C4-2B (cell line): ENCODE measurements around the gene FBXW11.

Source experiments
- ZFX ChIP-seq: fragments of 450-650 bp; IDR thresholded peaks from 2 replicates; pipeline ENCODE4 v1.6.1; 2017
- TF ChIP-seq, protein P1 (sequence below): fragments of 450-650 bp; conservative IDR thresholded peaks from 2 replicates; pipeline ENCODE4 v1.5.1; 2017; ENCODE audit warnings: mild to moderate bottlenecking

- TF ChIP-seq, protein P1, sequence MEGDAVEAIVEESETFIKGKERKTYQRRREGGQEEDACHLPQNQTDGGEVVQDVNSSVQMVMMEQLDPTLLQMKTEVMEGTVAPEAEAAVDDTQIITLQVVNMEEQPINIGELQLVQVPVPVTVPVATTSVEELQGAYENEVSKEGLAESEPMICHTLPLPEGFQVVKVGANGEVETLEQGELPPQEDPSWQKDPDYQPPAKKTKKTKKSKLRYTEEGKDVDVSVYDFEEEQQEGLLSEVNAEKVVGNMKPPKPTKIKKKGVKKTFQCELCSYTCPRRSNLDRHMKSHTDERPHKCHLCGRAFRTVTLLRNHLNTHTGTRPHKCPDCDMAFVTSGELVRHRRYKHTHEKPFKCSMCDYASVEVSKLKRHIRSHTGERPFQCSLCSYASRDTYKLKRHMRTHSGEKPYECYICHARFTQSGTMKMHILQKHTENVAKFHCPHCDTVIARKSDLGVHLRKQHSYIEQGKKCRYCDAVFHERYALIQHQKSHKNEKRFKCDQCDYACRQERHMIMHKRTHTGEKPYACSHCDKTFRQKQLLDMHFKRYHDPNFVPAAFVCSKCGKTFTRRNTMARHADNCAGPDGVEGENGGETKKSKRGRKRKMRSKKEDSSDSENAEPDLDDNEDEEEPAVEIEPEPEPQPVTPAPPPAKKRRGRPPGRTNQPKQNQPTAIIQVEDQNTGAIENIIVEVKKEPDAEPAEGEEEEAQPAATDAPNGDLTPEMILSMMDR: no peak
- no peak for TF ChIP-seq ZFX
These were observed 160.6 kb downstream of the FBXW11 start for GRCh38 chr5:171845857-171846256.
